ENCODE results near the gene DGCR2.

GRCh38 chr22:19003508-19003907 is 118.7 kb downstream of the DGCR2 start:
- TF ChIP-seq CTCF (IDR thresholded peaks at IDR 0.05): no peak
- TF ChIP-seq EZH2phosphoT487 (IDR thresholded peaks at IDR 0.05): no peak
